Aorta (tissue), 5 donors: ENCODE data around the gene UBAP2L. TPM values are rescaled to one million over a fixed set of nuclear protein-coding genes. Genes with fewer than 3 reads are reported as not detected.

Experiments used
- ATAC-seq: fragments of 200-7000 bp; cut with Tn5 transposase; one replicate; pipeline ENCODE4 v1.9.1; 2022; ENCODE audit warnings: moderate library complexity; ENCODE audit not compliant: low FRiP score
- DNase-seq, 2 donors: peaks; one replicate each; pipeline ENCODE4 v3.0.0-alpha.2; 2020
- H3K27ac ChIP-seq, 2 donors: one replicate each; pipeline ENCODE4 v1.5.1; 2013; ENCODE audit warnings: low read length in 2 of 2, mild to moderate bottlenecking in 2 of 2, moderate library complexity in 2 of 2, control low read depth in 1 of 2, inconsistent platforms in 1 of 2, low read depth in 1 of 2
- H3K27me3 ChIP-seq, 2 donors: one replicate each; pipeline ENCODE4 v1.6.1; 2013; ENCODE audit warnings: control low read depth in 1 of 2, low read length in 1 of 2, mild to moderate bottlenecking in 1 of 2, moderate library complexity in 1 of 2; ENCODE audit not compliant: insufficient read depth in 2 of 2, control insufficient read depth in 1 of 2
- H3K36me3 ChIP-seq, 2 donors: one replicate each; pipeline ENCODE4 v1.6.1; 2013; ENCODE audit warnings: control low read depth in 1 of 2, low read length in 1 of 2, mild to moderate bottlenecking in 1 of 2; ENCODE audit not compliant: insufficient read depth in 2 of 2, control insufficient read depth in 1 of 2
- H3K4me1 ChIP-seq, 2 donors: one replicate each; pipeline ENCODE4 v1.6.1; 2013; ENCODE audit warnings: low read length in 2 of 2, control low read depth in 1 of 2, mild to moderate bottlenecking in 1 of 2, moderate library complexity in 1 of 2; ENCODE audit not compliant: insufficient read depth in 2 of 2, control insufficient read depth in 1 of 2
- H3K4me3 ChIP-seq, 2 donors: one replicate each; pipeline ENCODE4 v1.5.1; 2013; ENCODE audit warnings: low read length in 2 of 2, control low read depth in 1 of 2, mild to moderate bottlenecking in 1 of 2
- H3K9me3 ChIP-seq: one replicate; pipeline ENCODE4 v1.6.1; 2013; ENCODE audit warnings: mild to moderate bottlenecking, low read length; ENCODE audit not compliant: control insufficient read depth
- WGBS, 2 donors: extraction: QIAGEN DNeasy Blood & Tissue Kit; methylation state at CpG; one replicate each; pipeline ENCODE4 v1.1.7; 2013; 5-methylcytosine and 5-hydroxymethylcytosine counted together
- intact Hi-C, 2 donors: fragments of 100-400 bp; cut with DNase I; formaldehyde crosslinking; loops; one replicate each; pipeline versions ENCODE4 v1.14.2 to v1.15.0; 2022
- polyA plus RNA-seq, 2 donors: library from polyadenylated mRNA; stranded (reverse); fragments of 200-250 nt; gene quantifications; one replicate each; pipeline ENCODE4 v1.2.3, GENCODE V29; 2013
- total RNA-seq, 2 donors: library from RNA; stranded (reverse); fragmentation: NEBNext Ultra II Directional; extraction: Animal tissue kit (Norgen Biotek cat#: 25700); gene quantifications; one replicate each; pipeline ENCODE4 v1.2.1, GENCODE V29; 2021
- donor health status: healthy with polysubstance abuse.
- donor health status: Bipolar disorder and iron deficiency.
- donor health status: DM: no; HTN: no; CAD: no.
- donor health status: DM: no; HTN: no; CAD: no.
- donor health status: DM: yes; HTN: yes; CAD: no.

UBAP2L gene
- total and polyA plus RNA-seq, 4 donors, result 31.9 to 146 (median 86.8) TPM

GRCh38 chr1:154179946-154180687, 40.6 kb upstream of the UBAP2L start:
- H3K27me3 ChIP-seq, result no peaks in the 10 kb centered on the region
- no peaks in the 10 kb centered on the region for H3K9me3 ChIP-seq
- H3K4me1 ChIP-seq, result peaks cover 4 to 8% of the 10 kb centered on the region in 2 donors
- no peak for DNase-seq
- ATAC-seq, result no peak
- WGBS, 2 donors, result 76 to 84% methylated on average over 3 of the region's 3 CpGs
- H3K27ac ChIP-seq, result no peak overlapping the region
- peaks cover 0 to 2% of the 10 kb centered on the region in 2 donors for H3K36me3 ChIP-seq
- intact Hi-C loops, result loop anchor here in 1 of 2 donors (5.0 kb wide), 1 partner anchor 42 kb away; the partner anchor contains the start of gene UBAP2L
- H3K4me3 ChIP-seq, result no peak overlapping the region

- H3K4me3 ChIP-seq, result peak overlapping the region; percentile 66 to 74
- H3K4me1 ChIP-seq, result peaks cover 4 to 8% of the 10 kb centered on the region in 2 donors
- H3K36me3 ChIP-seq, result peaks cover 0 to 2% of the 10 kb centered on the region in 2 donors
- H3K27ac ChIP-seq, result peak overlapping the region in 1 of 2 donors; percentile 77
- intact Hi-C loops, result loop anchor here (2.0 to 5.0 kb wide), 3 partner anchors 39 to 143 kb away; partner anchors contain the start of genes UBAP2L (in 2 of the 2) and ATP8B2 (in 1 of the 2)
- H3K27me3 ChIP-seq, result no peaks in the 10 kb centered on the region
- no peaks in the 10 kb centered on the region for H3K9me3 ChIP-seq
- no peak for ATAC-seq
- 0% methylated on average over 6 of the region's 6 CpGs for WGBS, 2 donors
- no peak for DNase-seq
Measured at GRCh38 chr1:154181944-154182343, 38.8 kb upstream of the UBAP2L start.

DNA sequence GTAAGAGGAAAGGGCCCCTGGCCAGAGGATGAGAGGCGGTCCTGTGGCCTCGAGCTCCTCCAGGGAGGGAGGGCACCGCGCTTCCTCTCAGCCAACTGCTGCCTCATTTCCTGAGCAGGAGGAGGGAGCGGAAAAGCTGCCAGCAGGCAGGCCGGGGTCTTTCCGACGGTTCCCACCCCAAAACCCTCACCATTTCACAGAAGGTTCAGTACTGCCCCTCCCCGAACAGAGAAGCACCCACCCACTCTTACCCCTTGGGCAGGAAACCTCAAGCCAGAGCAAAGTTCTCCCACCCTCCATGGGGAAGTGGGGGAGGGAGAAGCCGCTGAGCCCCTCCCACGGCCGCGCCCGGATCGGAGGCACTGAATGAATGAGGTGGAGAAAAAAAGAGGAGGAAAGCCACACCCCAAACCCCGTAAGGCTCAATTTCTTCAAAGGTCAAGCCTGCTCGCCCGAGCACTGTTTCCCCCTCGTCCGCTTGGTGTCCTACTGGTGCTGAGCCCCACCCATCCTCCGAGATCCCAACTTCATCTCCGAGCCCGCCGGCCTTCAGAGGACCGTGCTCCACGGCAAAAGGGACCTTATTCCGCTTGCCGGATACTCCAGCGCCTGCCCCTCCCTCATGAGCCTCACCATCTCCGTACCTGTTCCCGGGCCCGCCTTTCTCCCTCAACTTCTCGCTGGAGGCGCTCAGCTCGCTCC, 38.3 kb upstream of the UBAP2L start:
- Histone ChIP-seq H3K4me3 (peak overlapping the region; percentile 66 to 74), H3K27me3 (no peaks in the 10 kb centered on the region), H3K9me3 (no peaks in the 10 kb centered on the region), H3K4me1 (peaks cover 4 to 8% of the 10 kb centered on the region in 2 donors), H3K36me3 (peaks cover 0 to 2% of the 10 kb centered on the region in 2 donors), H3K27ac (peak overlapping the region in 1 of 2 donors; percentile 77)
- WGBS, 2 donors, result 0% methylated on average over 29 to 35 of the region's 35 CpGs
- peak; percentile 74 for ATAC-seq
- intact Hi-C loops, result loop anchor here (2.0 to 5.0 kb wide), 3 partner anchors 38 to 142 kb away; partner anchors contain the start of genes UBAP2L (in 2 of the 2) and ATP8B2 (in 1 of the 2)
- DNase-seq, result peak; percentile 90

GRCh38 chr1:154183046-154183915, 37.5 kb upstream of the UBAP2L start:
- ATAC-seq (peak; percentile 98), DNase-seq (peak; percentile 97 to 99)
- 5 to 6% methylated on average over 37 to 41 of the region's 41 CpGs for WGBS, 2 donors
- peaks cover 0 to 2% of the 10 kb centered on the region in 2 donors for H3K36me3 ChIP-seq
- intact Hi-C loops, result loop anchor here (2.0 to 5.0 kb wide), 3 partner anchors 38 to 142 kb away; partner anchors contain the start of genes UBAP2L (in 2 of the 2) and ATP8B2 (in 1 of the 2)
- peak overlapping the region in 1 of 2 donors; percentile 77 for H3K27ac ChIP-seq
- H3K4me3 ChIP-seq, result peak overlapping the region; percentile 66 to 74
- no peaks in the 10 kb centered on the region for H3K9me3 ChIP-seq
- no peaks in the 10 kb centered on the region for H3K27me3 ChIP-seq
- H3K4me1 ChIP-seq, result peaks cover 4 to 5% of the 10 kb centered on the region in 2 donors

- Histone ChIP-seq H3K4me1 (peaks cover 3 to 4% of the 10 kb centered on the region in 2 donors), H3K9me3 (no peaks in the 10 kb centered on the region), H3K4me3 (no peak overlapping the region), H3K27ac (no peak overlapping the region), H3K36me3 (no peaks in the 10 kb centered on the region), H3K27me3 (no peaks in the 10 kb centered on the region)
- 52 to 68% methylated on average over 1 of the region's 1 CpG for WGBS, 2 donors
- DNase-seq (peak in 1 of 2 donors; percentile 61), ATAC-seq (no peak)
- intact Hi-C loops, result no loop called here
Measured at GRCh38 chr1:154186177-154186576, 34.6 kb upstream of the UBAP2L start.

DNA sequence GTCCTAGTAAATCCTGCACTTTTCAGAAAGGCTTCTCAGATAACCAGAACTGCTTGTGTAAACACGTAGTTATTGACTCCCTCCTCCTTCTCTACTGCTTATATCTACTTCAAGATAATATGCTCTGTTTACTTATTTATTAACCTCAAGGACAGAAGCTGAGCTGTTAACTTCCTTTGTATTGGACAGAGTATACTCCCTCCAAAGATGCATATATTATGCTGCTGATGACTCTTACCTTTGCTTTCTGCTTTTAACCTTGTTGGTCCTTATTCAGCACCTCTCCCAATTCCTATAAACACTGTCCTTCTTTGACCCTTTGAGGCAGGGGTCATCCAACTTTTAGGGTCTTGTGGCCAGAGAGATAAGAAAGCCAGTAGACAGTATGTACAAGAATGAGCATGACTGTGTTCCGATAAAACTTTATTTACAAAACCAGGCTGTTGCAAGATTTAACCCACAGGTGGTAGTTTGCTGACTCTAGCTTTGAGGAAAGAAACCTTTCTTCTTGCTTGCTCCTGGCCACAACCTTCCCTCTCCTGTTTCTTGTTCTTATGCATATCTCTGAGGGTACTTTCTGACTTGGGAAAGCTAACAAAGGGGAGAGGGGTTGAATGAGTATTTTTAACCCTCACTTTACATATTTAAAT, 33.8 kb upstream of the UBAP2L start:
- intact Hi-C loops, result no loop called here
- H3K27ac ChIP-seq, result no peak overlapping the region
- no peak overlapping the region for H3K4me3 ChIP-seq
- DNase-seq (no peak), ATAC-seq (no peak)
- no peaks in the 10 kb centered on the region for H3K27me3 ChIP-seq
- WGBS, 2 donors, result 29 to 35% methylated on average over 2 of the region's 2 CpGs
- no peaks in the 10 kb centered on the region for H3K36me3 ChIP-seq
- H3K9me3 ChIP-seq, result no peaks in the 10 kb centered on the region
- H3K4me1 ChIP-seq, result peaks cover 1 to 3% of the 10 kb centered on the region in 2 donors

GRCh38 chr1:154190550-154190949, 30.2 kb upstream of the UBAP2L start:
- no peak for DNase-seq
- Histone ChIP-seq H3K4me1 (peaks cover 0 to 3% of the 10 kb centered on the region in 2 donors), H3K9me3 (no peaks in the 10 kb centered on the region), H3K4me3 (no peak overlapping the region), H3K27me3 (no peaks in the 10 kb centered on the region), H3K27ac (no peak overlapping the region), H3K36me3 (no peaks in the 10 kb centered on the region)
- 5 to 9% methylated on average over 1 of the region's 1 CpG for WGBS, 2 donors
- intact Hi-C loops, result no loop called here
- no peak for ATAC-seq
